AG08396 (cell line): ENCODE data around the gene SLC25A31.

Experiments
- DNase-seq: peaks from one replicate; pipeline ENCODE4 v3.0.0; 2012; ENCODE audit warnings: low spot score, mixed read lengths

The SLC25A31 gene

DNA sequence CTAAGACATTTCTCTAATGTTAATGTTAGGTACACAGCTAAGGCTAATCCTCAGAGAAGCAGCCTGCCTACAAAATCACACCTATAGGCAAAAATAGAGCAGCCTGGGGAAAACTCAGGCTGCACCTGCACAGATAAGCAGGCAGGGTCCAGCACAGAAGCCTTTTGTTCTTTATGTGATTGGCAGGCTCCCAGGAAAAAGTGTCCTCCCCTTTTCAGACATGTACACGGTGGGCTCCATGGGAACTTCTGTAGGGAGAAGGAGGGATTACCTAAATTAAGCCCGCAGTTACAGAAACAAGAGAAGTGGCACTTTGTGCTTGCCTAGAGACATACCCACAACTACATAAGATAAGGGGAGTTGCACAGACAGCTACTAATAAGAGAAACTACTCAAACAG lies 47.9 kb downstream of the SLC25A31 start:
- DNase-seq = no peak

DNA sequence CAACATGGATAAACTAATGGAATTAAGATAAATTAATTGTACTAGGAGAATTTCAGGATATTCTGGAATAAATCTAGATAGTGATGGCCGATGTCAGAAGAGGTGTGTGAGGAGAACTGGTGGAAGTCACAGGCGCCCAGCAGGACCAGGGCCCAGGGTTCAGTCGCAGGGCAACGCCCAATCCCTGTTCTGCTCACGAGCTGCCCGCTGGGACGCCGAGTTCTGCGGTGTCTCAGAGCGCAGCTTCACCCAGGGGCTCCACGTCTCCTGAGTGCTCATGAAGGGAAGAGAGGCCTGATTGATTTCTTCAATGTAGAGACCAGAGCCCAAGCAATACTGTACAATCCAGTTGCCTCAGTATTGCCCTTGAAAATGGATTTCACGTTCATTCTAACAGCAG lies 50.4 kb downstream of the SLC25A31 start:
- no peak for DNase-seq

DNA sequence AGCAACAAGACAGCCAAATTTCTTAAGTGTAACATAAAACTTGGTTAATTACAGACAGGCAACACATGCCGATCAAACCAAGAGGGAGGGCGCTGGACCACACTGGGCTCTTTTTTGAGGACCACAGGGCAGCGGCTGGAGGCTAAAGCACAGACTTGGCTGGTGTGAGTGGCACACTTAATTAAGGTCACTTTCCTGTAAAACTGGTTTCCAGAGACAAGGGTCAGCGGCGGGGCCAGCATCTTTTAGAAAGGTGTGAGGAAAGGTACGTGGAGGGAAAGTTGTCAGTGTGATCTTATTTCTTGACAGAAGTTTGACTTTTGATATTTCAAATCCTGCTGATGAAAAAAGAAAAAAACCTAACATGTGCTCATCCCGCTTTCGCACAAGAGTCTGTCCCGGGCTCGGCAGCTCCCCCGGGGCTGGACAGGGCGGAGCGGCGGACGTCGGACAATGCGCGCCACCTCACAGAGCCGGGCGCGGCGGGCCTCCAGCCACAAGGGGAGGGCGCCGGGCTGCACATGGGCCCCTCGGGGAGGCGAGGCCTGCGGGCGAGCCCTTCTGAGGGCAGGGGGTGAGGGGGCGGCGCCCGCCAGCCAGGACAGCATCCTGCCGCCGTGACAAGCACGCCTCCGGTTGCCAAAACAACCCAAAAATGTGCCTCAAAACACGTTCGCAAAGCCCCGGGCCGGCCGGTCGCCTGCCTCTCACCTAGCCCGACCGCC lies 51.3 kb downstream of the SLC25A31 start:
- peak; percentile 71 for DNase-seq

DNA sequence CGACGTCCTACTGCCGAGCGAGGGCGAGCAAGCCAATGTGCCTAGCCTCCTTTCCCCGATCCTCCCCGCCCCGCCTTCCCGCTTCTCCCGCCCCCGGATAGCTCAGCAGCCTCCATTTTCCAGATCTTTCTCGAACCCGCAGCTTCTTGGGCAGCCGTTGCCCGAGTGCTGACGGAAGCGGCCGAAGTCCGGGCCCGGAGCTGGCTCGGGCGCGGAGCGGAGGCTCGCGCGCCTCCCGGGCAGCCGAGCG lies 51.8 kb downstream of the SLC25A31 start:
- peak; percentile 99 for DNase-seq

DNA sequence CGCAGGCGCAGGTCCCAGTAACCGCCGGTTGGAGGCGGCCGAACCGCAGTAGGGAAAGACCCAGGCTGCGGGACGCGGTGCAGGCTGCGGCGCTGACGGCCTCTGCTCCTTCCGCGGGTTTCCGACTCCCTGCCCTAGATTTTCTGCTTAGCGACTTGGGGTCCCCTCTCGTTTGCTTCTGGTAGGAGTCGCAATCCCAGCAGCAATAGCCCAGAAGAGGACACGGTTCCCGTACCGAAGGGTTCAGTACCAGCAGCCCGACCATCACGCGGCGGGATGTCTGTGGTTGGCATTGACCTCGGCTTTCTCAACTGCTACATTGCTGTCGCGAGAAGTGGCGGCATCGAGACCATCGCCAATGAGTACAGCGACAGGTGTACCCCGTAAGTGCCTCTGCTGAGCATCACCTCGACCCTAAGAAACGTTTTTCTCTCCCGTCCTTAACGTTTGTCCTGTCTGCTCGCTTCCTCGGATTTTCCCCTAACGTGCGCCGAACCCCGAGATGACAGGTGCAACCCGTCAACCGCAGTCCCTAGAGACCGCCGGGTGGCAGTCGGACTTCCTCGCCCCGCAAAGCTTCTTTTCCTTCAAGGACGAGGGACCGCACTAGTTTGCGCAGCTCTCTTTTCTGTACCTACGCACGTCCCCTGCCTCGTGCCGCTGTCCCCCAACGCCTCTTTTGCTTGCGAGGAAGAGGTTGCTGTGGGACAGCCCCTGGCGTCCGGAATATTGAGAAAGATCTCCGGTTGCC lies 52.2 kb downstream of the SLC25A31 start, which contains the start of gene HSPA4L:
HSPA4L (plus strand) TSS at position 48 of the 751 bp plus-strand sequence; CDS start at position 277, 229 bp downstream.
- DNase-seq = no peak

GRCh38 chr4:127783026-127783769 lies 53.0 kb downstream of the SLC25A31 start:
- peak; percentile 67 for DNase-seq

- no peak for DNase-seq
These were observed 54.0 kb downstream of the SLC25A31 start for GRCh38 chr4:127783955-127784770.

DNA sequence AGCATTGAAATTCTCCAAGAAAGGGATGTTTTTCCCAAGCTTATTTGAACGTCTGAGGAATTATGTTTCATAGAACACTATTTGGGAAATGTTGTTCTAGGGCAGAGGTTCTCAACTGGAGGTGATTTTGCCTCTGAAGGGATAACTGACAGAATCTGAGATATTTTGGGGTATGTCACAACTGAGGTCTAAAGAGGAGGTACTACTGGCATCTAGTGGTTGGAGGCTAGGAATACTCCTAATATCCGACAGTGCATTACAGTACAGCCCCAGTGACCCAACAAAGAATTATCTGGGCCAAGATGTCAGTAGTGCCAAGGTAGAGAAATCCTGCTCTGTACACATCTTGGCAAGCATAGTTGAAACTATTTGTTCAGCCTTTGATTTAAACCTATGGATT lies 58.3 kb downstream of the SLC25A31 start:
- DNase-seq = no peak

GRCh38 chr4:127791391-127791790 lies 61.2 kb downstream of the SLC25A31 start:
- DNase-seq = no peak

GRCh38 chr4:127793528-127793927 lies 63.3 kb downstream of the SLC25A31 start:
- no peak for DNase-seq

GRCh38 chr4:127799711-127800110 lies 69.5 kb downstream of the SLC25A31 start:
- DNase-seq = no peak

GRCh38 chr4:127809173-127809800 lies 79.1 kb downstream of the SLC25A31 start:
- no peak for DNase-seq

- DNase-seq = no peak
These were observed 80.4 kb downstream of the SLC25A31 start for GRCh38 chr4:127810551-127810950.

- no peak for DNase-seq
These were observed 92.2 kb downstream of the SLC25A31 start for GRCh38 chr4:127822430-127822829.
